Activated CD8-positive, alpha-beta T cell treated with anti-CD3 and anti-CD28 coated beads for 36 hours (primary cell): ENCODE data around the gene INPP5J. TPM values are rescaled to one million over a fixed set of nuclear protein-coding genes. Genes with fewer than 3 reads are reported as not detected.
"Not testable (repeated sequence)": the region's sequence is repeated elsewhere in the genome, so short reads cannot be mapped to it uniquely, and the experiment has no call there.

Experiments
- ATAC-seq: fragments of 200-7000 bp; cut with Tn5 transposase; one replicate; pipeline ENCODE4 v1.10.0; 2021; ENCODE audit warnings: mild to moderate bottlenecking, moderate library complexity
- CTCF ChIA-PET: fragments of 350-600 bp; sonication (Branson Sonifier 250); formaldehyde crosslinking; loops from one replicate; lab custom pipeline; 2021; ENCODE audit warnings: antibody characterized with exemption; lab: Charles Lee
- POLR2A ChIA-PET: fragments of 350-600 bp; sonication (Branson Sonifier 250); formaldehyde crosslinking; loops from one replicate; lab custom pipeline; 2021; ENCODE audit warnings: antibody characterized with exemption; lab: Charles Lee
- DNase-seq: peaks from one replicate; pipeline ENCODE4 v3.0.0-alpha.2; 2020
- H3K27ac Mint-ChIP-seq: one replicate; pipeline ENCODE4 v1.8.0; 2021; ENCODE audit warnings: mild to moderate bottlenecking, mixed read lengths
- H3K27me3 Mint-ChIP-seq: one replicate; pipeline ENCODE4 v1.8.0; 2021; ENCODE audit warnings: mixed read lengths
- H3K36me3 Mint-ChIP-seq: one replicate; pipeline ENCODE4 v1.8.0; 2021; ENCODE audit warnings: low read depth, mixed read lengths
- H3K4me1 Mint-ChIP-seq: one replicate; pipeline ENCODE4 v1.8.0; 2021; ENCODE audit warnings: low read depth, mixed read lengths
- H3K4me3 Mint-ChIP-seq: one replicate; pipeline ENCODE4 v1.8.0; 2021; ENCODE audit warnings: mild to moderate bottlenecking, moderate library complexity, mixed read lengths
- H3K9me3 Mint-ChIP-seq: one replicate; pipeline ENCODE4 v1.8.0; 2021; ENCODE audit warnings: mixed read lengths
- intact Hi-C: fragments of 100-400 bp; cut with micrococcal nuclease; formaldehyde crosslinking; loops from one replicate; pipeline ENCODE4 v1.10.0; 2022
- total RNA-seq, 2 experiments: library from RNA; stranded (reverse); gene quantifications; one replicate each; pipeline ENCODE4 v1.2.3, GENCODE V29; 2021
- TF ChIP-seq, protein P1 (sequence below): fragments of 200-600 bp; IDR thresholded peaks from one replicate; pipeline ENCODE4 v1.8.0; 2022; ENCODE audit warnings: antibody characterized with exemption, mild to moderate bottlenecking

The INPP5J gene, protein sequence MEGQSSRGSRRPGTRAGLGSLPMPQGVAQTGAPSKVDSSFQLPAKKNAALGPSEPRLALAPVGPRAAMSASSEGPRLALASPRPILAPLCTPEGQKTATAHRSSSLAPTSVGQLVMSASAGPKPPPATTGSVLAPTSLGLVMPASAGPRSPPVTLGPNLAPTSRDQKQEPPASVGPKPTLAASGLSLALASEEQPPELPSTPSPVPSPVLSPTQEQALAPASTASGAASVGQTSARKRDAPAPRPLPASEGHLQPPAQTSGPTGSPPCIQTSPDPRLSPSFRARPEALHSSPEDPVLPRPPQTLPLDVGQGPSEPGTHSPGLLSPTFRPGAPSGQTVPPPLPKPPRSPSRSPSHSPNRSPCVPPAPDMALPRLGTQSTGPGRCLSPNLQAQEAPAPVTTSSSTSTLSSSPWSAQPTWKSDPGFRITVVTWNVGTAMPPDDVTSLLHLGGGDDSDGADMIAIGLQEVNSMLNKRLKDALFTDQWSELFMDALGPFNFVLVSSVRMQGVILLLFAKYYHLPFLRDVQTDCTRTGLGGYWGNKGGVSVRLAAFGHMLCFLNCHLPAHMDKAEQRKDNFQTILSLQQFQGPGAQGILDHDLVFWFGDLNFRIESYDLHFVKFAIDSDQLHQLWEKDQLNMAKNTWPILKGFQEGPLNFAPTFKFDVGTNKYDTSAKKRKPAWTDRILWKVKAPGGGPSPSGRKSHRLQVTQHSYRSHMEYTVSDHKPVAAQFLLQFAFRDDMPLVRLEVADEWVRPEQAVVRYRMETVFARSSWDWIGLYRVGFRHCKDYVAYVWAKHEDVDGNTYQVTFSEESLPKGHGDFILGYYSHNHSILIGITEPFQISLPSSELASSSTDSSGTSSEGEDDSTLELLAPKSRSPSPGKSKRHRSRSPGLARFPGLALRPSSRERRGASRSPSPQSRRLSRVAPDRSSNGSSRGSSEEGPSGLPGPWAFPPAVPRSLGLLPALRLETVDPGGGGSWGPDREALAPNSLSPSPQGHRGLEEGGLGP
- total RNA-seq: under 1 TPM; 0.09 to 0.29 TPM

DNA sequence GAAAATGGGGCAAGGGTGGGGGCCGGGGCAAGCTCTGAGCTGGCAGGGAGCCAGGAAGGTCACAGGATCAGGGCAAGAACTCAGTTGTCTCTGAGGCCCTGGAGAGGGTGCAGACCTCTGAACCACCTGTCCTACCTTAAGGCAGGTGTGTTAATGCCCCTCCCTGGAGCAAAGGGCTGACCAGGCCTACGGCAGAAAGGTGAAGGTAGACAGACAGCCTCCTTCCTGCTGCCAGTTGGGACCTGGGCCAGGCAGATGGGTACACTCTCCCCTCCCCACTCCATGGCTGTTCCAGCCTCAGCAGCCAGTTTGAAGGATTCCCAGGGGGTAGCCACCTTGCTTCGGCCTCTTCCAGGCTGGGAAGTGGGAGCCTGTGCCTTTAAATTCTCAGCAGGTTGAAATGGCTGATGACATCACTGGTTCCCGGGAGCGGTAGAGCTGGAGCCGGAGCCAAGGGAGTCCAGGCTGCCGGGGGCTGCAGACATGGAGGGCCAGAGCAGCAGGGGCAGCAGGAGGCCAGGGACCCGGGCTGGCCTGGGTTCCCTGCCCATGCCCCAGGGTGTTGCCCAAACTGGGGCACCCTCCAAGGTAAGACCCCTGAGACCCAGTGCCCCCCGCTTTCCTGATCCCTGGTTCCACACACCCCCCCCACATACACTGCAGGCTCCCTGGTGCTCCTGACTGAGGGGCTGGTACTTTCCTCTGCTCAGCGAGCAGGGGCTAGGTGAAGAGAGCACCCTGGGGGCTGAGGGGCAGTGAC, at the start of gene INPP5J:
TSS of gene INPP5J (plus strand) at position 435 of the 760 bp plus-strand sequence. CDS start at position 484, 49 bp downstream.
- no peak within 1 kb of the TSS for H3K4me3 Mint-ChIP-seq
- CTCF ChIA-PET: no interaction called here

DNA sequence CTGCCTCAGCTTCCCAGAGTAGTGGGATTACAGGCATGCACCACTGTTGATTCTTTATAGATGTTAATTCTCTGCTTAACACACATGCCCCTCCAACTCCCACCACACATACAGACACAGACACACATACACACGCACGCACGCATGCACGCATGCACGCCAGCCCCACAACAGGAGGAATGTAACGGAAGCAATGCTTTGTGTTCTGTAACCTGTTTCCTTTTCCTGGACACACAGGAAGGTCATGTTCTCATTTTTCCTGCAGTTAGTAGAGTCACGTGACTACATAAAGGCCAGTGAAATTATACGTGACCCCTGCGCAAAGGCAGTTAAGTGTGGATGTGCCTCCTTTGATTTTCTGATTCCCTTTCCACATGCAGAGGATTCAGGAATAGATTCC, 49.6 kb upstream of the INPP5J start:
- DNase-seq, H3K27me3 Mint-ChIP-seq, POLR2A ChIA-PET, H3K4me1 Mint-ChIP-seq, H3K4me3 Mint-ChIP-seq, H3K27ac Mint-ChIP-seq, intact Hi-C loops, H3K9me3 Mint-ChIP-seq, H3K36me3 Mint-ChIP-seq, ATAC-seq, CTCF ChIA-PET: not testable (repeated sequence)

More for the DNA sequence above, at the start of gene INPP5J:
- Mint-ChIP-seq H3K4me1 (no peaks in the 10 kb centered on the region), H3K27ac (peak within 1 kb of the TSS; percentile 10), H3K36me3 (no peaks in the 10 kb centered on the region), H3K27me3 (no peaks in the 10 kb centered on the region), H3K9me3 (no peaks in the 10 kb centered on the region)
- POLR2A ChIA-PET: no interaction called here
- TF ChIP-seq, protein P1, sequence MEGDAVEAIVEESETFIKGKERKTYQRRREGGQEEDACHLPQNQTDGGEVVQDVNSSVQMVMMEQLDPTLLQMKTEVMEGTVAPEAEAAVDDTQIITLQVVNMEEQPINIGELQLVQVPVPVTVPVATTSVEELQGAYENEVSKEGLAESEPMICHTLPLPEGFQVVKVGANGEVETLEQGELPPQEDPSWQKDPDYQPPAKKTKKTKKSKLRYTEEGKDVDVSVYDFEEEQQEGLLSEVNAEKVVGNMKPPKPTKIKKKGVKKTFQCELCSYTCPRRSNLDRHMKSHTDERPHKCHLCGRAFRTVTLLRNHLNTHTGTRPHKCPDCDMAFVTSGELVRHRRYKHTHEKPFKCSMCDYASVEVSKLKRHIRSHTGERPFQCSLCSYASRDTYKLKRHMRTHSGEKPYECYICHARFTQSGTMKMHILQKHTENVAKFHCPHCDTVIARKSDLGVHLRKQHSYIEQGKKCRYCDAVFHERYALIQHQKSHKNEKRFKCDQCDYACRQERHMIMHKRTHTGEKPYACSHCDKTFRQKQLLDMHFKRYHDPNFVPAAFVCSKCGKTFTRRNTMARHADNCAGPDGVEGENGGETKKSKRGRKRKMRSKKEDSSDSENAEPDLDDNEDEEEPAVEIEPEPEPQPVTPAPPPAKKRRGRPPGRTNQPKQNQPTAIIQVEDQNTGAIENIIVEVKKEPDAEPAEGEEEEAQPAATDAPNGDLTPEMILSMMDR: no peak
- DNase-seq (no peak), ATAC-seq (no peak)
- intact Hi-C loops: no loop called here

DNA sequence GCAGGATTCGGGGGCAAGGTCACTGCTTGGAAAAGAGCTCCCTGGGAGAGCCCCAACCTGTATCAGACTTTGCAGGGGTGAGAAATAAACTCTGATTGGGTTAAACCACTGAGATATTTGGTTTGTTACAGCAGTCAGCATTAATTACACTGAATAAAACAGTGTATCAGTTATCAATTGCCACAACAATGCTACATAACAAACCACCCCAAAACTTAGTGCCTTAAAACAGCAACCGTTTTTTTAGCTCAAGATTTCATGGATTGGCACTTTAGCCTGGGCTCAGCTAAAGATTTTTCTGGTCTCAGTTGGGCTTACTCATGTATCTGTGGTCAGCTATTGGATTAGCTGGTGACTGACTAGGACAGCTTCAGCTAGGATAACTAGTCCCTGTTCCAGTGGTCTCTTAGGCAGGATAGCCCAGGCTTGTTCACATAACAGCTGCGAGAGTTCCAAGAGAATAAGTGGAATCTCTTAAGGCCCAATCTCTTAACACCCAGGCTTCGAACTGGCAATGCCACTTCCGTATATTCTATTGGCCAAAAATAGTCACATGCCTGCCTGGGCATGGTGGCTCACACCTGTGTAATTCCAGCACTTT, 49.1 kb upstream of the INPP5J start:
- POLR2A ChIA-PET, H3K4me1 Mint-ChIP-seq, ATAC-seq, H3K36me3 Mint-ChIP-seq, DNase-seq, H3K27me3 Mint-ChIP-seq, intact Hi-C loops, H3K9me3 Mint-ChIP-seq, H3K27ac Mint-ChIP-seq, H3K4me3 Mint-ChIP-seq: not testable (repeated sequence)
- CTCF ChIA-PET: interaction anchor here (1.7 kb wide), 1 partner anchor 12 kb away, joined by 4 read pairs; no protein-coding TSS in a partner anchor

DNA sequence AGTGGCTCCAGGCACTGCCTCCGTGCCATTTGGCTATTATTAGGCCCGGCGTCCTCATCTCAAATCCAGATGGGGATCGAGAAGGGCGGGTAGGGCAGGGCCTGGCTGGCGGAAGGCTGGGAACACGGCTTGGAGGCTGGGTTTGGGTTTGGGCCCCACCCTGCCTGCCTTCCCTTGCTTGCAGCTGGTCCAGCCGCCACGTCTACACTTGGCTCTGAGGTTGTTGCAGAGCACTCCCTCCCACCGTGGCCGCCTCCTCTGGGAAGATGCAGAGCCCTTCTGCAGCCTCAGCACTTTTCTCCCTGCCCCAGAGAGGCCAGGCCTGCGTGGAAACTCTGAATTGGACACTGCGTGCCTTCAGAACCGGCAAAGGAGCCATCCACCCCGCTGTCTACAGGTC, 46.8 kb upstream of the INPP5J start:
- H3K4me3 Mint-ChIP-seq: no peak overlapping the region
- CTCF ChIA-PET: no interaction called here
- intact Hi-C loops: no loop called here
- H3K27ac Mint-ChIP-seq: no peak overlapping the region
- TF ChIP-seq, protein P1: no peak
- H3K27me3 Mint-ChIP-seq: peaks cover 3% of the 10 kb centered on the region
- H3K9me3 Mint-ChIP-seq: no peaks in the 10 kb centered on the region
- H3K36me3 Mint-ChIP-seq: no peaks in the 10 kb centered on the region
- POLR2A ChIA-PET: no interaction called here
- DNase-seq: no peak
- no peak for ATAC-seq
- H3K4me1 Mint-ChIP-seq: peaks cover 3% of the 10 kb centered on the region

DNA sequence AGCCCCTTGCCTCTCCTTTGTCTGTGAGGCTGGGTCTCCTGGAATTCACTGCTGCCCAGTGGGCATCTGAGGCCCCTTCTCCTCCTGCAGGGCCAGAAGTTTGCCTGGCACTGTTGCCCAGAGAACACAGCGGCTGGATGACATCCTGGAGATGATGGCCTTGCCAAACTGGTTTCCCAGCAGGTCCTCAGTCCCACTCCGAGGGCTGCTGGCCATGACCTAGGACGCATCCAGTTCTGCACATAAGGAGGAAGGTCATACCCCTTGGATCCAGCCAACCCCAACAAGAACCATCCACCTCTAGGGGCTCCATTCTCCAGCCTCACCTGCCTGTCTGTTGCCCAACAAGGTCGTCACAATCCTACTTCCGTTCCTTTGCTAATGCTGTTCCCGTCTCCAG, 45.1 kb upstream of the INPP5J start:
- ChIA-PET POLR2A (no interaction called here), CTCF (no interaction called here)
- H3K27ac Mint-ChIP-seq: no peak overlapping the region
- TF ChIP-seq, protein P1: no peak
- H3K27me3 Mint-ChIP-seq: peaks cover 3% of the 10 kb centered on the region
- no peaks in the 10 kb centered on the region for H3K9me3 Mint-ChIP-seq
- intact Hi-C loops: no loop called here
- H3K4me3 Mint-ChIP-seq: no peak overlapping the region
- peaks cover 16% of the 10 kb centered on the region for H3K4me1 Mint-ChIP-seq
- peaks cover 2% of the 10 kb centered on the region for H3K36me3 Mint-ChIP-seq
- ATAC-seq: no peak
- DNase-seq: no peak

DNA sequence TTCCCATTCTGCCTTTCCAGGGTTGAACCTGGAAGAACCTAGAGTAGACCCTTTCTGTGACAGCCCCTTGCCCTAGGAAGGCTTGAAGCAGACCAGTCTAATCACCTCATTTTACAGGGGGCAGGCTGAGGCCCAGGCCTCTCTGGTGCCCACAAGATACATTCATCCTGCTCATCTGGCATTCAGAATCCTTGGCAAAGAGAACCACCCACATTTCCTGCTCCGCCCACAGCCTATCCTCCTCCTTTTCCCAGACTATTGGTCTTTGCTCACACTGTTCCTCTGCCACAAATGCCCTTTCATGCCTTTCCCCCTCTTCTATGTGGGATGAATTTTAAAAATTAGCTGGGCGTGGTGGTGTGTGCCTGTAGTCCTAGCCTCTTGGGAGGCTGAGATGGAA, 44.4 kb upstream of the INPP5J start:
- H3K4me1 Mint-ChIP-seq: peaks cover 21% of the 10 kb centered on the region
- POLR2A ChIA-PET: interaction anchor here (8.1 kb wide), 1 partner anchor 109 kb away, joined by 52 read pairs; the partner anchor contains the start of genes MORC2 and TUG1
- CTCF ChIA-PET: interaction anchor here (3.3 kb wide), 1 partner anchor 158 kb away, joined by 10 read pairs; no protein-coding TSS in a partner anchor
- intact Hi-C loops, ATAC-seq, H3K9me3 Mint-ChIP-seq, DNase-seq, H3K36me3 Mint-ChIP-seq, H3K27me3 Mint-ChIP-seq, H3K27ac Mint-ChIP-seq, H3K4me3 Mint-ChIP-seq: not testable (repeated sequence)
